ENCODE data around the gene SUV39H1.

Gene SUV39H1

GRCh38 chrX:48700951-48701653, 4.6 kb downstream of the SUV39H1 start:
- no peak overlapping the region for H3K4me3 ChIP-seq (ENCODE audit: low read length)
- DNase-seq (ENCODE audit: low read depth), result no peak
- no peak for TF ChIP-seq CTCF (IDR thresholded peaks at IDR 0.05; ENCODE audit: insufficient read depth, low read depth, low read length, missing control alignments)

- DNase-seq (ENCODE audit: low read depth), result no peak
- no peak overlapping the region for H3K4me3 ChIP-seq (ENCODE audit: low read length)
- no peak for TF ChIP-seq CTCF (IDR thresholded peaks at IDR 0.05; ENCODE audit: insufficient read depth, low read depth, low read length, missing control alignments)
Measured at GRCh38 chrX:48702032-48702431, 5.5 kb downstream of the SUV39H1 start.

- no peak for TF ChIP-seq CTCF (IDR thresholded peaks at IDR 0.05; ENCODE audit: insufficient read depth, low read depth, low read length, missing control alignments)
- no peak overlapping the region for H3K4me3 ChIP-seq (ENCODE audit: low read length)
- no peak for DNase-seq (ENCODE audit: low read depth)
Measured at GRCh38 chrX:48702716-48703115, 6.2 kb downstream of the SUV39H1 start.

GRCh38 chrX:48703228-48703627, 6.7 kb downstream of the SUV39H1 start:
- no peak overlapping the region for H3K4me3 ChIP-seq (ENCODE audit: low read length)
- no peak for TF ChIP-seq CTCF (IDR thresholded peaks at IDR 0.05; ENCODE audit: insufficient read depth, low read depth, low read length, missing control alignments)
- DNase-seq (ENCODE audit: low read depth), result no peak

- DNase-seq (ENCODE audit: low read depth), result peak; percentile 95
- no peak overlapping the region for H3K4me3 ChIP-seq (ENCODE audit: low read length)
- peak; percentile 40 for TF ChIP-seq CTCF (IDR thresholded peaks at IDR 0.05; ENCODE audit: insufficient read depth, low read depth, low read length, missing control alignments)
Measured at GRCh38 chrX:48703642-48704481, 7.3 kb downstream of the SUV39H1 start.

GRCh38 chrX:48705871-48706270, 9.3 kb downstream of the SUV39H1 start:
- H3K4me3 ChIP-seq (ENCODE audit: low read length), result no peak overlapping the region
- TF ChIP-seq CTCF (IDR thresholded peaks at IDR 0.05; ENCODE audit: insufficient read depth, low read depth, low read length, missing control alignments), result no peak
- DNase-seq (ENCODE audit: low read depth), result no peak

Measured in epithelial cell of esophagus (primary cell).